SIG-M5 treated with dmso at 0.1 percent for 504 hours (cell line): ENCODE data around the gene HTT.

Experiments
- DNase-seq: peaks from one replicate; lab custom pipeline; 2025; ENCODE audit not compliant: unreplicated experiment; lab: John Stamatoyannopoulos, UW

The HTT gene

DNA sequence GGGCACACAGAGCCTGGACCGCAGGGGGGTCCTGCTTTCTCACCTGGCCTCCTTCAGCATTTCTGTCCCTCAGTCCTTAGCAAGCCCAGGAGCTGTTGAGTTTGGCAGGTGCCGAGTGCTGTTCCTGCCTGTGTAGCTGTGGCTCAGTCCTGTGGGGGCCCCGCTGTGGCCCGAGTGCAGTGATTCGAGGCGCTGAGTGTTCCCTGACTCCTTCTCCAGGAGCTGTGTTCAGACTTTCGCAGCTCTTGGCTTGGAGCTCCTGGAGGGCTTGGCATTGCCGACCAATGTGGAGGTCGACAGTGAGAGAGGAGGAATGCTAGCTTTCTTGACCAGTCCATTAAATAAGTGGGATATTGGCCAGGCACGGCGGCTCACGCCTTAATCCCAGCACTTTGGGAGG is 124.4 kb downstream of the HTT start:
- no peak for DNase-seq

DNA sequence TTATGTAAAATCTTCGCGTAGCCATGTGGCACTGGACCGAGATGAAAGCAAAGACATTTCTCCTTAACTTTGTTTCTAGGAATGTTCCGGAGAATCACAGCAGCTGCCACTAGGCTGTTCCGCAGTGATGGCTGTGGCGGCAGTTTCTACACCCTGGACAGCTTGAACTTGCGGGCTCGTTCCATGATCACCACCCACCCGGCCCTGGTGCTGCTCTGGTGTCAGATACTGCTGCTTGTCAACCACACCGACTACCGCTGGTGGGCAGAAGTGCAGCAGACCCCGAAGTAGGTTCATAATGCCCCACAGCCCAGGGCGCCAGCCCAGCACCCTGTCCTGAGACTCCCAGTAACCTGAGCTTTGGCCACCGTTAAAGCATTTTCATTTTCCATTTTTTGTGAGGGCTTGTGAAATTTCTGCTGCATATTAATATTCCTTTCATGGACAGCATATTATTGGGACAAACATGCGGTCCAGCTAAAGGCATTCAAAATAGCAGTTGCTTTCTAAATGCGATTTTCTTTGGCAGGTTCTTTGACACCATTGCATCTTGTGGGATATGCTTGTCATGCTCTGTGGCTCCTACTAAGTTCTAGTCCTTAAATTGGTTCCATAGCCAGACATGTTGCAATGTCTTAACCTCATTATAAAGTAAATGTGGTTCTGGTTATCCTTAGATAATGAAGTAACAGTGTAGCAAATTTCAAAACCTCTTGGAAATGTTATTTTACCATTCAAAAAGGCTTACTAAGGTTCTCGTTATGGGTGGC is 125.4 kb downstream of the HTT start:
- no peak for DNase-seq

DNA sequence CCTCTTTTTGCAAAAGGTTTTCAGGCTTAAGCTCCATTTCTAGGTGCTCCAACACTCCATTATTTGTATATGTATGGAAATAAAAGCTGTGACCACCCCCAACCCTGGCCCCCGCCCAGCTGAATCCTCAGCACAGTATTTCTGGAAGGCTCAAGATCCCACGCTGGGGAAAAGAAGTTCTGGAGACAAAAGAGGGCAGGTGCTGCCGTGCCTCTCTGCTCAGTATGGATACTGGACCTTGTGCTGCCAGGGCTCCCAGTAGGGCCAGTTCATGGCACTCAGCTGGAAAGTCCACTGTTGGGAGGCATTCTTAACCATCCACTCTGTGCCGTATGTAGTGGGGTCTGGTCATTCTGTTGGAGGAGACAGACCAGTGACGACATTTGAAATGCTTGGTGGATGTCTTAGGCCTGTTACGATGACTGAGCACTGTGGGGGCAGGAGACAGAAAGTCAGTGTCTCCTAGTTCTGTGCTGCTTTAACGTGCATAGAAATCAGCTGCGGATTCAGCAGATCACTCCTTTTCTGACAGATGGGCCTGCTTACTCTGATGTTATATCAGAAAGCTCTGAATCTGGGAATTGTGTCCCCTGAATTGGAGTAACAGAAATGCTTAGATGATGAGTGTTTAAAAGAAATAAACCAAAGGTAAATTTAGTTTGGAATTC is 126.1 kb downstream of the HTT start:
- no peak for DNase-seq

DNA sequence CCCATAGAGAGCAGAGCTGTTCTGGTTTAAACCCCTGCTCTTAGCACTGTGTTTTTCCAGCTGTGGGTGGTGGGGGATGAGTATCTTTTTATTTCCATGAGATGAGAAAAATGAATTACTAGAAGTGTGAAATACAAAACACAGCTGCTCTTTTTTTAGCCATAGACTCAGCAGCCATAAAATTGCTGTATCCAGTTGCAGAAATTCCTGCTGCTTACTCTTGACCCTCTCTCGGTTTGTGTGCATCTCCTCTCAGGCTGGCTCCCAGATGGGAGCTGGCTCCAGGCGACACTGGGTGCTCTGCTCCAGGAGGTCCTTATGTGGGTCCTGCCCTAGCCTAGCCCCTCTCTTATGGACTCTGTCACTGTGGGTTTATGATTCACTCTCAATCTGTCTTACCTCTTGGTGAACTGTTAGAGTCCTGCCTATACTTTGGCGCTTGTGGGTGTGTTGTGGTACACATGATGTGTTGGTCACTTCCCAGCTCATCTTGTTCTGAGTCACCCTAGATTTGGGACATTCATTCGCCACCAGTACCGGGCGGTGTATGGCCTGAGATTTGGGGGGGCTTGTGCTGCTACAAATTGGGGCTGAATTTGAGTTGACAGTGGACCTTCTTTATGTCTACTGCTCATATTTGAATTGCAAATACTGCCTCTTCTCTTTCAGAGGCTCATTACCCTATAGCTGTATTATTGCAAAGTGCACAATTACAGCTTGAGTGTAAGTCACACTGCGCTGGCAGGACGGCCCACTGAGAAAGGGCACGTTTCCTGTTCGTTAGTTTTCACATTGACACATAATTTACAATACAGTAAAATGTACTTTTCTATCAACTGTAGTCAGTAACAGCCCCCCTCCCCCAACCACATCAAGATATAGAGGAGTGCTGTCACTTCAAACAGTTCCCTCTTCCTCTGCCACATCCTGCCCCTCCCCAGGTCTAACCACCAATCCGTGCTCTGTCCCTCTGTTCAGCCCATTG is 127.5 kb downstream of the HTT start:
- peak; percentile 33 for DNase-seq

DNA sequence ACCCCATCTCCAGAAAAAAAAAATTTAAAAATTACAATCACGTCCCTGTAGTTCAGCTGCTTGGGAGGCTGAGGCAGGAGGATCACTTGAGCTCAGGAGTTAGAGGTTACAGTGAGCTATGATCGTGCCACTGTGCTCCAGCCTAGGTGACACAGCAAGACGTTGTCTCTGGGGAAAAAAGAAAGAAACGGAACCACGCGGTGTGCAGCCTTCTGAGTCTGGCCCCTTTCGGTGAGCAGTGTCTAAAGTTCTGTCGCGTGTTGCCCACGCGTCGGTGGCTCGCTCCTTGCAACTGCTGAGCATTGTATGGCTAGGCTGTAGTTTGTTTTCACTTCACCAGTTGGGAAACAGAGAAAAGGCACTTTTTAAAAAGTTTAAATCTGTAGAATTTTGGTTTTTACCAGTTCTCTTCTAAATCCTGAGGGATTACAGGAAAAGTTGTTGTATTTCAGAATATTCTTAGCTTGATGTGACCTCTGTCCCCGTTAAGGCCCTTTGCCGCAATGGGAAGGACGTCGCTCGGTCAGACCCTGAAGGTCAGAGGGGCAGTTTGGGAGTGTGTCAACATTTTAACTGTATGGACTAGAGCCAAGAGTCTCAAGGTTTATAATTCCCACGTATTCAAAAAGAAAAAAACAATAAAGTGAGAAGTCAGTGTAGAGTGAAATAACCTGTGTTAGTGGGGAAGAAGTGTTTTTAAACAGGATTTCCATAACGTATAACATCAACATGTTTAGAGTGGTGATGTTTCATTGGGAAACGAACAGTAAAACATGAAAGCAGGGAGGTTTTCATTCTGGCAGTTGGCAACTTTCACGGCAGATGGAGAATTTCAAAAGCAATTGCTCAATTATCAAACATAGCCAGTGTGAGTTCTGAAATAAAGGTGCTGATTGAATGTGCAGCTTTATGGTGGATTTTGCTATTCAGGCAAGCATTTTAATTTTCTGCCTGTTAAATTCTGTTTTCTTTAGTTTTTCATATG is 128.6 kb downstream of the HTT start:
- no peak for DNase-seq

DNA sequence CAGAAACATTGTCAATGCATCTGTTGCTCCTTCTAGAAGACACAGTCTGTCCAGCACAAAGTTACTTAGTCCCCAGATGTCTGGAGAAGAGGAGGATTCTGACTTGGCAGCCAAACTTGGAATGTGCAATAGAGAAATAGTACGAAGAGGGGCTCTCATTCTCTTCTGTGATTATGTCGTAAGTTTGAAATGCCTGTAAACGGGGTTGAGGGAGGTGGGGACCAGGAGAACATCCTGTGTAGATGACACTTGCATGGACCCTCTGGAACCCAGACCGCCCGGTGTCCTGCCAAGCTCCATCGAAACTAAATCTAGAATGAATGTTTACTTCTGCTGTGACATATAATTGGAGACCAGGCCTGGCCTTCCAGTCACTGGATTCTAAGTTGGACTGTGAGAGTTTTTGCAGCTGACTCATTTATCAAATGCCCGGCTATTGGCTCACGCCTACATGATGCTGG is 129.5 kb downstream of the HTT start:
- no peak for DNase-seq

DNA sequence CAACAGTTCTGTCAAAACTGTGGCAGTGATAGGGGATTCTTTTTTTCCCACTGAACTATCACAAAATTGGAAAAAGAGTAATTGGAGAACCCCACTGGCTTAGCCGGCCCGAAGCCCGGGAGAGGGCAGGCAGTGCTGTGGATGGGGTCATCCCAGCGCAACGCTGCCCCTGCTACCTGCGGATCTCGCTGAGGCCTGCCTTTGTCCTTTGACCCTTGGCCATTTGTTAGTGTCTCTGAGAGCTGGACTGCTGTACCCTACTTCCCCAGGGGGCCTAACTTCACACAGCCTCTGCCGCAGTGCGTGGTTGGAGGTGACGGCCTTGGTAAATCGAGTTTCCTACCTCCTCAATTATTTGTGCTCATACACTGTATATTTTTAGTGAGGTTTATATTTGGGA is 131.5 kb downstream of the HTT start:
- DNase-seq, result no peak

DNA sequence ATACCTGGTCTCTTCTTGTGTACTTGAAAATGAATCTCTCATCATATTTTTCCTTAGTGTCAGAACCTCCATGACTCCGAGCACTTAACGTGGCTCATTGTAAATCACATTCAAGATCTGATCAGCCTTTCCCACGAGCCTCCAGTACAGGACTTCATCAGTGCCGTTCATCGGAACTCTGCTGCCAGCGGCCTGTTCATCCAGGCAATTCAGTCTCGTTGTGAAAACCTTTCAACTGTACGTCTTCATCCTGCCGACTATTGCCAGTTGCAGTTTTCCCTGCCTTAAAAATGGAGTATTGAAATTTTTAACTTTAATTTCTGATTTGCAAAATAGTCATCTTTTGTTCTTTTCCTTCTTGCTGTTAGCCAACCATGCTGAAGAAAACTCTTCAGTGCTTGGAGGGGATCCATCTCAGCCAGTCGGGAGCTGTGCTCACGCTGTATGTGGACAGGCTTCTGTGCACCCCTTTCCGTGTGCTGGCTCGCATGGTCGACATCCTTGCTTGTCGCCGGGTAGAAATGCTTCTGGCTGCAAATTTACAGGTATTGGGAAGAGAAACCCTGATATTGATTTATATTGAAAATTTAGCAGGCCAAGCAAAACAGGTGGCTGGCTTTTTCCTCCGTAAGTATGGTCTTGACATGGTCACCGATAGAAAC is 132.1 kb downstream of the HTT start:
- DNase-seq, result no peak

DNA sequence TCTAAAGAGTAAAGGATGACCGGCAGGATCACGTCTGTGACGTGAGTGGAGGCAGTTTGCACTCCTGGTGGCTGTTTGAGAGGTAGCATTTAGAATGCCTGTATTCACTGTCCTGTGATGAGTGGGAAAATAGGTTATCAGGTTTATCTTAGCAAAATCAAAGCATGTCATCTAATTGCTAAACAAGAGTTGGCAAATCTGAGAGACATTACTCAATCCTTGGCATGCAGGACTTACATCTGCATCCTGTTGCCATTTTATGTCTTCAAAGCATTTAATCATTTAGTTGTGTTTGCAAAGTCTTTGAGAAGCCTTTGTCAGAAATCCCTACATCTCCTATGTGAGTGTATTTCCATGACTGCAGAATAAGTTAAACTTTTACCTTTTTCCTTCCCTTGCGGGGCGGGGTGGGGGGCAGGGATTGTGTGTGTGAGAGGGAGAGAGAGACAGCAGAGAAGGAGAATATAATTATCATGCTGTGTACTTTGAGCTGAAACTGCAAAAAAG is 133.1 kb downstream of the HTT start:
- no peak for DNase-seq

DNA sequence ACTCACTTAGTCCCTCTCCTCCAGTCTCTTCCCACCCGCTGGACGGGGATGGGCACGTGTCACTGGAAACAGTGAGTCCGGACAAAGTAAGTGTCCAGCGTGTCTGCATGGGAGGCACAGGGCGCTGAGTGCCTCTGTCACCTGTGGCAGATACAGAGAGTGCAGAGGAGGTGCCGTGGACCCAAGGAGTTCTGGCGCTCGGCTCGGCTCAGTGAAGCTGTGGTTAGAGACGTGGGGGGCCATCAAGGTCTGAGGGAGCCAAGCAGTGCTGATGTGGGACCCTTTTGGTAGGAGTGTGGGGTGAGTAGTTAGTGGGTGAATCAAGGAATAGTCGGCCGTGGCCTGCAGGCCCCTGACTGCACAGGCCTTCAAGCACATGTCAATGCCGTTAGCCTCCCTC is 134.3 kb downstream of the HTT start:
- no peak for DNase-seq

DNA sequence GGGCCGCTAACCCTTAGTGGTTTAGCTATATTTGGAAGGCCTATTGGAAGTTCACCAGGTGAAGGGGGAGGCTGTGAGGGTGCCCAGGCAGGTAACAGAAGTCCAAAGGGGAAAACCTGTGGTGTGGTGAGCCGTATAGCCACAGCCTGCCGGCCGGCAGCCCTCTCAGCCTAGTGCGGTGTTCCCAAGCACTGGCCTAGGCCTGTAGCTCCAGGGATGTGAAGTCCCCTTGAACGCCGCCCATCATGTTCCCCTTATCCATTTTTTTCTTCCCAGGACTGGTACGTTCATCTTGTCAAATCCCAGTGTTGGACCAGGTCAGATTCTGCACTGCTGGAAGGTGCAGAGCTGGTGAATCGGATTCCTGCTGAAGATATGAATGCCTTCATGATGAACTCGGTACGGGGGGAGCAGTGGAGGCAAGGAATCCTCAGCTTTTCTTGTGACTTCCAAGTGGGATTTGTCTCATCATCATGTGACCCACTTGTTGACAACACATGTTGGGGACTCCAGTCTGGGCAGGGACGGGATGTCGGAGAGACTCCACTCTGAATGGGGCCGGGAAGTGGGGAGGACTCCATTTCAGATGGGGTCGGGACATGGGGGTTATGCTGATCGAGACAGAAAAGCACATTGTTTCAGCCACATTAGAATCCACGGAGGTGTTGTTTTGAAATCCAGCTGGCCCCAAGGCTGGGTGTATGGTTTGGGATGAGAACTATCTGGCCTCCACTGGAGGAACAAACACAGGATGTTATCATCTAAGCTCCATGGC is 135.3 kb downstream of the HTT start:
- no peak for DNase-seq

DNA sequence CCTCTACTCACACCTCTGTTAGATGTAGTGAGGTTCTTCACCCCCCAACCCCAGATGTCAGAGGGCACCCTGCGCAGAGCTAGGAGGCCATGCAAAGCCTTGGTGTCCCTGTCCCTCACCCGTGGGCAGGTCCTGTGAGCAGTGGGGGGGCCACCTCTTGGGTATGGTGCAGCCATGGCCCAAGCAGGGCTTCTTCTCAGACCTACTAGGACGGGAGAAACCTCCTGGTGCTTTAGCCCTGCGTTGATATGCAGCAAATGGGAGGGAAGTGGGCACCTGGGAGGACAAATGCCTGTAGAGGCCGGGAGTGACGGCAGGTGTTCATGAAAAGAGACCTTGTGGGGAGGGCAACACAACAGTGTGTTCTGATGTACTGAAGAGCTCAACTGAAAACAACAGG is 136.0 kb downstream of the HTT start:
- no peak for DNase-seq

DNA sequence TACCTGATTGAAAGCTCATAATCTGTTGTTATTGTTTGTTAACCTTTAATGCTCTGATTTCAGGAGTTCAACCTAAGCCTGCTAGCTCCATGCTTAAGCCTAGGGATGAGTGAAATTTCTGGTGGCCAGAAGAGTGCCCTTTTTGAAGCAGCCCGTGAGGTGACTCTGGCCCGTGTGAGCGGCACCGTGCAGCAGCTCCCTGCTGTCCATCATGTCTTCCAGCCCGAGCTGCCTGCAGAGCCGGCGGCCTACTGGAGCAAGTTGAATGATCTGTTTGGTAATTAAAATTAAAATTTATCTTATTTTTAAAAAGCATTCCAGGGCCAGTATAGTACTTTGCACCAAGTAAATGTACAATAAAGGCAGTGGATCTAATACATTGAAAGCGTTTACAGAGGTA is 137.4 kb downstream of the HTT start:
- DNase-seq, result no peak

DNA sequence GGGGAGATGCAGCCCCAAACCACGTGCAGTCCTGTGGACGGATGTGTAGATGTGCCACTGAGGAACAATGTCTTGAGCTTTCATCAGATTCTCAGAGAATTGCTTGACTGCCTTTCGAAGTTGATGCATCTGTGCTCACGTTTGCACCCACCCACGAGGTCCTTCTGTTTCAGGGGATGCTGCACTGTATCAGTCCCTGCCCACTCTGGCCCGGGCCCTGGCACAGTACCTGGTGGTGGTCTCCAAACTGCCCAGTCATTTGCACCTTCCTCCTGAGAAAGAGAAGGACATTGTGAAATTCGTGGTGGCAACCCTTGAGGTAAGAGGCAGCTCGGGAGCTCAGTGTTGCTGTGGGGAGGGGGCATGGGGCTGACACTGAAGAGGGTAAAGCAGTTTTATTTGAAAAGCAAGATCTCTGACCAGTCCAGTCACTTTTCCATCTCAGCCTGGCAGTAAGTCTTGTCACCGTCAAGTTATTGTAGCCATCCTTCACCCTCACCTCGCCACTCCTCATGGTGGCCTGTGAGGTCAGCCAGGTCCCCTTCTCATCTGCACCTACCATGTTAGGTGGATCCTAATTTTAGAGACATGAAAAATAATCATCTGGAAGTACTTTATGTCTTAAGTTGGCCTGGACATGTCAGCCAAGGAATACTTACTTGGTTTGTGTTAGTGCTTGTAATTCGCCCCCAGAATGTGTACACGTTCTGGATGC is 138.1 kb downstream of the HTT start:
- no peak for DNase-seq

DNA sequence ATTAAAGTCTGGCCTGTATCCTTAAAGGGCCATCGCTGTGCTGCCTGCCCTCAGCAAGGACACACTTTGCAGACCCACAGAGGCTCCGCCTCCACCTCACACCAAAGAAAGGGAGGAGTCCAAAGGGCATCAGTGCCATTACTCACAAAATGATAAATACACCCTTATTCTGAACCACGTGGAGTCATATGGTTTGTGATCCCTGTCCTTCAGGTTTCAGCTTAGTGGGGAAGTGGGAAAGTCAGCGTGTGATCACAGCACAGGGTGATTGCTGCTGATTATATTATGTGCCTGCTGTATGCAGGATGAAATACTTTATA is 138.6 kb downstream of the HTT start:
- no peak for DNase-seq

DNA sequence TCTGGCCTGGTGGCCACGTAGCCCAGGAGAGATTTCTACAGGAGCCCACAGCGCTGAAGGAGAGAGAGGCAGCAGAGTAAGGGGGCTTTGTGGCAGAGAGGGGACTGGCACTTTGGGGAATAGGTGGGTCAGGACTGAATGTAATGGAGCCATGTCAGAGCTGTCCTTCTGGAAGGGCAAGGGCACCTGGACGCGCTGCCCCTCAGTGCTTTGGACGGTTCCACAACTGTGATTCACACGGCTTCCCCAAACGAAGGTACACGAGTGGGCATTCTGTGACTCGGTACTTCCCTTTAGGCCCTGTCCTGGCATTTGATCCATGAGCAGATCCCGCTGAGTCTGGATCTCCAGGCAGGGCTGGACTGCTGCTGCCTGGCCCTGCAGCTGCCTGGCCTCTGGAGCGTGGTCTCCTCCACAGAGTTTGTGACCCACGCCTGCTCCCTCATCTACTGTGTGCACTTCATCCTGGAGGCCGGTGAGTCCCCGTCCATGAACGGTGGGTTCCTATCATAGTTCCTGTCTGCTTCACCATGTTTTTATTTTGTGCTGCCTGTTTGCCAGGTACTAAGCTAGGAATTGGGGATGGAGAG is 139.3 kb downstream of the HTT start:
- no peak for DNase-seq

DNA sequence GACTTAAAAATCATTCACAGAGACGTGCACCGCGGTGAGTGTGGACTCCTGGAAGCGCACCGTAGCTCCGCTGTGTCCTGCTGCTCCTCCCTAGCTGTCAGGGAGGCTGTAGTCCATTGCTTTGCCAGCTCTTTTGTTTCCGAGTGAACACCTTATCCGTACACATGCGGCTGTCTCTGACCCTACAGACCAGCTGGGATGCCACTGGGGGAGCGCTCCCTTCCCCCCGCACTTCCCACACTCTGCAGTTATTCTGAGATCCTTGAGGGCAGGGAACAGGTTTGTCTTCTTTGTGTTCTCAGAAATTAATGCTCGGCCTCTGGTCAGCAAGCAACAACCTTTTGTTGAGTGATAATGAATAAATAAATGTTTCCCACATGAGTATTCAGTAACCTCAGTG is 140.8 kb downstream of the HTT start:
- DNase-seq, result no peak

DNA sequence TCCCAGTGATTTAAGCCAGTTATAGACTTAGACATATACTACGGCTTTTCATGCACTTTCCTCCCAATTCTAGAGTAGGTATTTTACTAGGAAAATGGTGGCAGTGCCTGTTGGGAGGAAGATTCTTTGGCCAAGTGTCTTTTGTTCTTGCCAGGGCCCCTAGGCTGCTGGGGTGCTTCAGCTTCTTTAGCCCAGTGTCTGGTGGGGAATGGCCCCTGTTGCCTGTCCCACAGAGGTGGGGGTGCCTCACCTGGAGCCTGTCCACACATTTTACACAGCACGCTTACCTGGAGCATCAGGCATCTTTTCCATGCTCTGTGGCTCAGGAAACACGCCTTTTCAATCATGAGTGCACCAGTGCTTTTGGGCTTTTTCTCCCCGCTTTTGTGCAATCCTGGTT is 141.3 kb downstream of the HTT start:
- no peak for DNase-seq
